Activated naive CD8-positive, alpha-beta T cell treated with anti-CD3 and anti-CD28 coated beads, Interleukin-2, amount 10 ng/mL, durations not matched to agents 7 days and 5 days (primary cell): ENCODE results near the gene ENTPD8. TPM values are rescaled to one million over a fixed set of nuclear protein-coding genes. Genes with fewer than 3 reads are reported as not detected.

ENCODE experiments used
- ATAC-seq: fragments of 150-1000 bp; cut with Tn5 transposase; one replicate; pipeline ENCODE4 v1.10.0; 2021; ENCODE audit warnings: low read depth, moderate library complexity
- POLR2A ChIA-PET: fragments of 350-600 bp; sonication (Branson Sonifier 250); formaldehyde crosslinking; loops from one replicate; lab custom pipeline; 2021; ENCODE audit warnings: antibody characterized with exemption; lab: Charles Lee
- DNase-seq: peaks from one replicate; pipeline ENCODE4 v3.0.0; 2021
- H3K27ac Mint-ChIP-seq: one replicate; pipeline ENCODE4 v1.8.0; 2022; ENCODE audit warnings: mild to moderate bottlenecking, mixed read lengths
- H3K27me3 Mint-ChIP-seq: one replicate; pipeline ENCODE4 v1.8.0; 2022; ENCODE audit warnings: mild to moderate bottlenecking, moderate library complexity, mixed read lengths
- H3K36me3 Mint-ChIP-seq: one replicate; pipeline ENCODE4 v1.8.0; 2021; ENCODE audit warnings: mild to moderate bottlenecking, mixed read lengths
- H3K4me1 Mint-ChIP-seq: one replicate; pipeline ENCODE4 v1.8.0; 2021; ENCODE audit warnings: mixed read lengths
- H3K4me3 Mint-ChIP-seq: one replicate; pipeline ENCODE4 v1.8.0; 2022; ENCODE audit warnings: mild to moderate bottlenecking, moderate library complexity, mixed read lengths
- H3K9me3 Mint-ChIP-seq: one replicate; pipeline ENCODE4 v1.8.0; 2021; ENCODE audit warnings: mixed read lengths
- total RNA-seq, 2 experiments: library from RNA; stranded (reverse); gene quantifications; one replicate each; pipeline ENCODE4 v1.2.3, GENCODE V29; 2021

Gene ENTPD8
- total RNA-seq, 2 experiments from 2014 or later = not detected

DNA sequence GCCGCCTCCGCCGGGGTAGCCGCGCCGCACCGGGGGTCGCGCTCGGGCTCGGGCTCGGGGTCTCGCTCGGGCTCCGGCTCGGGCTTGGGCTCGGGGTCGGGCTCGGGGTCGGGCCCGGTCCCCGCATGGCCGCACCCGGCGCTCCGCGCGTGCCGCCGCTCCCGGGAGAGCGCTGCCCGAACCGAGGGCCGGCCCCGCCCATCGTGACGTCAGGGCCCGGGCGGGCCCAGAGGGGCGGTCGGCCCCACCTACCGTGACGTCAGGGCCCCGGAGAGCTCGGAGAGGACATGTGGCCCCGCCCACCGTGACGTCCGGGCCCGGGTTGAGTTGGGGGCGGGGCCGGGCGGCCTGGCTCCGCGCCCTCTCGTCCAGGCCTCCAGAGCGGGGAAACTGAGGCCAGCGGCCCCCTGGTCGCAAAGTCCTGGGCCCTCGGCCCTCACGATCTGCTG is 18.0 kb upstream of the ENTPD8 start, which contains the start of gene NSMF:
TSS of gene NSMF (minus strand) at position 183 of the 449 bp plus-strand sequence. CDS start 232 bp downstream, outside the sequence.
- H3K4me3 Mint-ChIP-seq = peak within 1 kb of the TSS; percentile 57
- DNase-seq (peak; percentile 99), ATAC-seq (peak; percentile 50)
- H3K27ac Mint-ChIP-seq = peak within 1 kb of the TSS; percentile 89
- H3K4me1 Mint-ChIP-seq = peaks cover 13% of the 10 kb centered on the region
- POLR2A ChIA-PET = interaction anchor here (0.6 to 1.4 kb wide), 6 partner anchors 11 to 218 kb away, joined by 3 read pairs; partner anchors contain the start of genes EXD3 and TUBB4B
- H3K36me3 Mint-ChIP-seq = peaks cover 18% of the 10 kb centered on the region
- H3K9me3 Mint-ChIP-seq = no peaks in the 10 kb centered on the region
- H3K27me3 Mint-ChIP-seq = no peaks in the 10 kb centered on the region

GRCh38 chr9:137458194-137459151 is 17.3 kb upstream of the ENTPD8 start:
- DNase-seq = no peak

DNA sequence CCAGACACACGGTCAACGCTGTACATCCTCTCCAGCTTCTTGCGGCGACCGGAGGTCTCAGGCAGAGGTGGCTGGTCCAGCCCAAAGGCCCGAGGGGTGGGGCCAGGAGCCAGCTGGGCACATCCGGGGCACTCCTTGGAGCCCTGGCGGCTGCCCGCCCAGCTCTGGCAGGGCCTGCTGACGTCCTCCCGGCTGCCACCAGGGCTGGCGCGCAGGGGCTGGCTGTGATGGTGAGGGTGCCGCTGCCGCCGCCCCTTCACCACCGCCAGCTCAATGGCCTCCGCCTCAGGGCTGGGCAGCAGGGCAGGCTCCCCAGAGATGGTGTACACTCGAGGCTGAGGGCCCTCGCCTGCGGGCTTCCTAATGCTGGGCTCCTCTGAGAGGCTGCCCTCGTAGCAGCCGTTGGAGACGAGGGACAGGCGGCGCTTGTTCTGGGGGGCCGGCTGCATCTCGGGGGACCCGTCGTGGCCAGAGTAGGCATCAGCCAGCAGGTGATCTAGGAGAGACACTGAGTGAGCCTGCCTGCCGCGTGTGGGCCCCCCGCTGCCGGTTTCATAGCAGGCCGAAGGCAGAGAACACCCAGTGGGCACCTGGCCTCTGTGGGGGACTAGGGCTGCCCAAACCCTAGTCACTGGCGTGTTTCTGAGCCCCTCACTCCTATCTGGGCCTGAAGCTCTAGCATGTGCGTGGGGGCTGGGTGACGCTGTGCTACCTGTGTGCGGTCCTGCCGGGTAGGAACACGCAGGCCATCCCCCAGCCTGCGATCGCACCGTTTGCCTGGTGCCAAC is 16.4 kb upstream of the ENTPD8 start:
- no peaks in the 10 kb centered on the region for H3K27me3 Mint-ChIP-seq
- H3K4me1 Mint-ChIP-seq = peaks cover 13% of the 10 kb centered on the region
- no peaks in the 10 kb centered on the region for H3K9me3 Mint-ChIP-seq
- H3K4me3 Mint-ChIP-seq = no peak overlapping the region
- DNase-seq (peak; percentile 41), ATAC-seq (no peak)
- peaks cover 21% of the 10 kb centered on the region for H3K36me3 Mint-ChIP-seq
- no peak overlapping the region for H3K27ac Mint-ChIP-seq
- POLR2A ChIA-PET = interaction anchor here (1.2 kb wide), 1 partner anchor 34 kb away, joined by 4 read pairs; the partner anchor contains the start of genes EXD3 and NOXA1

More at GRCh38 chr9:137458194-137459151, 17.3 kb upstream of the ENTPD8 start:
- Mint-ChIP-seq H3K36me3 (peaks cover 21% of the 10 kb centered on the region), H3K27ac (no peak overlapping the region), H3K9me3 (no peaks in the 10 kb centered on the region), H3K27me3 (no peaks in the 10 kb centered on the region), H3K4me1 (peaks cover 13% of the 10 kb centered on the region), H3K4me3 (no peak overlapping the region)
- POLR2A ChIA-PET = interaction anchor here (0.7 kb wide), 1 partner anchor 36 kb away, joined by 3 read pairs; the partner anchor contains the start of gene EXD3
- peak; percentile 2 for ATAC-seq

DNA sequence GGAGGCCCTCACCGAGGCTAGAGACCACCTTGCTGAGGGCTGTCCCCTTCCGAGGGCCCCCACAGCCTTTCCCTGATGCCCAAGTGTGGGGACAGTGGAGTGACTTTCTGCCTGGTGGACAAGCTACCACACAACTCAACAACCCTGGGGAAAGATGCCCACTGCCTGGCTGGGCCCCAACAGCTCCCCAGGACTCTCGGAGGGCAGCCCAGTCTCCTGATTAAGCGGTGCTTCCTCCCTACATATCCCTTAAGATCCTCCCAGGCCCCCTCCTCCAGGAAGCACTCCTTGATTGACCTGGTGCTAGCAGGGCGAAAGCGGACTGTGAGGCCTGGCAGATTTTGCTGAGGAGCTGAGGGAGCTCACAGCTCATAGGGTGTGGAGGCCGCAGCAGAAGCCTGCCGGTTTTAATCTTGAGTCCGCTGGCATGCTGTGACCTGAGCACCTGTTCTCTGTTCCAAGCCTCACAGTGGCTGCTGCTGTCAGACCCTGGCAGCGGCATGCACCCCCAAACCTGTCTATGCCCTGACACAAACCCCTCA is 15.8 kb upstream of the ENTPD8 start:
- POLR2A ChIA-PET = interaction anchor here (1.2 kb wide), 1 partner anchor 34 kb away, joined by 4 read pairs; the partner anchor contains the start of genes EXD3 and NOXA1
- Mint-ChIP-seq H3K4me1 (peaks cover 14% of the 10 kb centered on the region), H3K4me3 (no peak overlapping the region), H3K27ac (no peak overlapping the region), H3K36me3 (peaks cover 26% of the 10 kb centered on the region), H3K9me3 (no peaks in the 10 kb centered on the region), H3K27me3 (no peaks in the 10 kb centered on the region)
- DNase-seq (peak; percentile 28), ATAC-seq (no peak)

- Mint-ChIP-seq H3K4me1 (peaks cover 16% of the 10 kb centered on the region), H3K27me3 (no peaks in the 10 kb centered on the region), H3K27ac (peak overlapping the region; percentile 25), H3K9me3 (no peaks in the 10 kb centered on the region), H3K4me3 (no peak overlapping the region), H3K36me3 (peaks cover 26% of the 10 kb centered on the region)
- DNase-seq (no peak), ATAC-seq (no peak)
- POLR2A ChIA-PET = interaction anchor here (1.2 kb wide), 1 partner anchor 10 kb away, joined by 5 read pairs; no protein-coding TSS in a partner anchor
Measured at GRCh38 chr9:137456061-137456863, 15.1 kb upstream of the ENTPD8 start.

- ATAC-seq (no peak), DNase-seq (peak; percentile 34)
- Mint-ChIP-seq H3K9me3 (no peaks in the 10 kb centered on the region), H3K27me3 (no peaks in the 10 kb centered on the region), H3K27ac (peak overlapping the region; percentile 25), H3K4me3 (no peak overlapping the region), H3K4me1 (peaks cover 12% of the 10 kb centered on the region), H3K36me3 (peaks cover 26% of the 10 kb centered on the region)
- POLR2A ChIA-PET = interaction anchor here (1.2 kb wide), 1 partner anchor 10 kb away, joined by 5 read pairs; no protein-coding TSS in a partner anchor
Measured at GRCh38 chr9:137455359-137455991, 14.3 kb upstream of the ENTPD8 start.

GRCh38 chr9:137454597-137455358 is 13.6 kb upstream of the ENTPD8 start:
- no peak overlapping the region for H3K4me3 Mint-ChIP-seq
- peak; percentile 30 for DNase-seq
- peaks cover 14% of the 10 kb centered on the region for H3K4me1 Mint-ChIP-seq
- no peaks in the 10 kb centered on the region for H3K9me3 Mint-ChIP-seq
- no peaks in the 10 kb centered on the region for H3K27me3 Mint-ChIP-seq
- no peak overlapping the region for H3K27ac Mint-ChIP-seq
- peaks cover 29% of the 10 kb centered on the region for H3K36me3 Mint-ChIP-seq
- POLR2A ChIA-PET = interaction anchor here (1.2 kb wide), 1 partner anchor 9 kb away, joined by 5 read pairs; no protein-coding TSS in a partner anchor
- ATAC-seq = no peak

DNA sequence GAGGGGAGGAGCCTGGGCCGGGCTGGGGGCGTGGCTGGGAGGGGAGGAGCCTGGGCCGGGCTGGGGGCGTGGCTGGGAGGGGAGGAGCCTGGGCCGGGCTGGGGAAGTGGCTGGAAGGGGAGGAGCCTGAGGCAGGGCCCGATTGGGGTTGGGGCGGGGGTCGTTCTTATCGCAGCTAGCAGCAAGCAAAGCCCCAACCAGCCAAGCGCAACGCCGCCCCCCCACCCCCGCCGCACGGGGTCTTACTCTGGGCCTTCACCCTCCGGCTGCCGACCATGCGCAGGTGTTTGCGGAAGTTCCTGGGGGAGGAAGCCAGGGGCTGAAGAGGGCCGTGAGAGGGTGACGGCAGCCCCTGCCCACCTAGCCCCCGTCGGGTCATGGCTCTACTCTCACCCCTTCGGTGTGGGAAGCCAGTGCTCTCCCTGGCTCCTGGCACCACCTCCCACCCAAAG is 13.0 kb upstream of the ENTPD8 start:
- DNase-seq = peak; percentile 41
- Mint-ChIP-seq H3K27ac (no peak overlapping the region), H3K36me3 (peaks cover 33% of the 10 kb centered on the region), H3K9me3 (no peaks in the 10 kb centered on the region), H3K4me3 (no peak overlapping the region), H3K4me1 (peaks cover 15% of the 10 kb centered on the region), H3K27me3 (no peaks in the 10 kb centered on the region)
- POLR2A ChIA-PET = interaction anchor here (2.0 kb wide), 1 partner anchor 8 kb away, joined by 5 read pairs; no protein-coding TSS in a partner anchor
- no peak for ATAC-seq

GRCh38 chr9:137453643-137454081 is 12.5 kb upstream of the ENTPD8 start:
- no peak for ATAC-seq
- Mint-ChIP-seq H3K4me3 (no peak overlapping the region), H3K4me1 (peaks cover 15% of the 10 kb centered on the region), H3K36me3 (peaks cover 37% of the 10 kb centered on the region), H3K9me3 (no peaks in the 10 kb centered on the region), H3K27ac (no peak overlapping the region), H3K27me3 (no peaks in the 10 kb centered on the region)
- peak; percentile 39 for DNase-seq
- POLR2A ChIA-PET = interaction anchor here (1.0 to 2.0 kb wide), 2 partner anchors 8 to 10 kb away, joined by 3 to 5 read pairs; no protein-coding TSS in a partner anchor

GRCh38 chr9:137452761-137453642 is 11.8 kb upstream of the ENTPD8 start:
- H3K27ac Mint-ChIP-seq = no peak overlapping the region
- DNase-seq (peak; percentile 34), ATAC-seq (no peak)
- POLR2A ChIA-PET = interaction anchor here (1.0 to 2.0 kb wide), 2 partner anchors 9 to 10 kb away, joined by 3 to 5 read pairs; no protein-coding TSS in a partner anchor
- H3K4me1 Mint-ChIP-seq = peaks cover 15% of the 10 kb centered on the region
- H3K27me3 Mint-ChIP-seq = no peaks in the 10 kb centered on the region
- H3K9me3 Mint-ChIP-seq = no peaks in the 10 kb centered on the region
- H3K36me3 Mint-ChIP-seq = peaks cover 40% of the 10 kb centered on the region
- H3K4me3 Mint-ChIP-seq = no peak overlapping the region
